ENCODE results near the gene NPC1.

DNA sequence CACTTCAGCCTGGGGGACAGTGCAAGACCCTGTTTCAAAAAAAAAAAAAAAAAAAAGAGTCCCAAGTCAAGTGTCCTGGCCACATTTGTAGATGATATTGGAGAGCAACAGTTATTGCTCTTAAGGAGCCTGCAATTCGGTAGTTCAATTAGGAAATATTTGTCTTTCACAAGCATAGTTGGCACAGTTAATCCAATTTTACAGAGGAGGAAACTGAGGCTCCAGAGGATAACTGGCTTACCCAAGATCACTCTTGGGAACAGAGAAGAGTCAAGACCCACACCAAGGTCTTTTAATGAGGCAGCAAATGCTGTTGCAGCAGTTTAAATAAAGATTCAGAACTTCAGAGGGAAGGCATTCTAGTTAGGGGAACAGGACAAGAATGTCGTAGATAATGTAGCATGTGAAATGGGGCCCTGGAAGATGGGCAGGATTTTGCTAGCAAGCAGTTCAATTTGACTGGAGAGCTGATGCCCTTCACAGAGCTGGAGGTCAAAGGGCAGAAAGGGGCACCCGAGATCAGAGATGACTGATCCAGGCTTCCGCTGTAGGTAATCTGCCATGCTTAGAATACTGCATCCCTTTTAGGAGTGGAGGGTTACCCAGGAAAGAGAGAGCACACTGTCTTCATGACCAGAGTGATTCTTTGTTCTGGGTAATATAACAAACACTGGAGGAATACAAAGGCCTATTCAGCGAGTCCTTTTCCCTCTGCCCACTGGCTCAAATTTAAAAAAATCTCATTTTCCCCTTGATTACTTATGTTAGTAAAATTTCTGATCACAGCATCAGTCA, 3.0 kb downstream of the NPC1 start:
- TF ChIP-seq, protein P1, sequence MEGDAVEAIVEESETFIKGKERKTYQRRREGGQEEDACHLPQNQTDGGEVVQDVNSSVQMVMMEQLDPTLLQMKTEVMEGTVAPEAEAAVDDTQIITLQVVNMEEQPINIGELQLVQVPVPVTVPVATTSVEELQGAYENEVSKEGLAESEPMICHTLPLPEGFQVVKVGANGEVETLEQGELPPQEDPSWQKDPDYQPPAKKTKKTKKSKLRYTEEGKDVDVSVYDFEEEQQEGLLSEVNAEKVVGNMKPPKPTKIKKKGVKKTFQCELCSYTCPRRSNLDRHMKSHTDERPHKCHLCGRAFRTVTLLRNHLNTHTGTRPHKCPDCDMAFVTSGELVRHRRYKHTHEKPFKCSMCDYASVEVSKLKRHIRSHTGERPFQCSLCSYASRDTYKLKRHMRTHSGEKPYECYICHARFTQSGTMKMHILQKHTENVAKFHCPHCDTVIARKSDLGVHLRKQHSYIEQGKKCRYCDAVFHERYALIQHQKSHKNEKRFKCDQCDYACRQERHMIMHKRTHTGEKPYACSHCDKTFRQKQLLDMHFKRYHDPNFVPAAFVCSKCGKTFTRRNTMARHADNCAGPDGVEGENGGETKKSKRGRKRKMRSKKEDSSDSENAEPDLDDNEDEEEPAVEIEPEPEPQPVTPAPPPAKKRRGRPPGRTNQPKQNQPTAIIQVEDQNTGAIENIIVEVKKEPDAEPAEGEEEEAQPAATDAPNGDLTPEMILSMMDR (IDR thresholded peaks at IDR 0.05) = no peak
- TF ChIP-seq POLR2A (IDR thresholded peaks at IDR 0.05) = no peak
